Sigmoid colon (tissue), 7 donors: ENCODE results near the gene ERFL. TPM values are rescaled to one million over a fixed set of nuclear protein-coding genes. Genes with fewer than 3 reads are reported as not detected.

Source experiments
- DNase-seq: peaks from one replicate; pipeline ENCODE4 v3.0.0-alpha.2; 2019
- H3K27ac ChIP-seq, 4 donors: fragments of 200-600 bp; sonication (generic); one replicate each; pipeline ENCODE4 v1.5.1; 2016 to 2019; ENCODE audit warnings: mild to moderate bottlenecking in 1 of 4
- H3K27me3 ChIP-seq, 3 donors: fragments of 200-600 bp; sonication (generic); one replicate each; pipeline ENCODE4 v1.5.1; 2019; ENCODE audit warnings: mild to moderate bottlenecking in 1 of 3
- H3K36me3 ChIP-seq, 4 donors: fragments of 200-600 bp; sonication (generic); one replicate each; pipeline ENCODE4 v1.5.1; 2016 to 2019
- H3K4me1 ChIP-seq, 4 donors: fragments of 200-600 bp; sonication (generic); one replicate each; pipeline ENCODE4 v1.5.1; 2017 to 2019
- H3K4me3 ChIP-seq, 4 donors: fragments of 200-600 bp; sonication (generic); one replicate each; pipeline ENCODE4 v1.5.1; 2017 to 2019; ENCODE audit warnings: mild to moderate bottlenecking in 2 of 4, moderate library complexity in 1 of 4
- H3K9me3 ChIP-seq, 4 donors: fragments of 200-600 bp in 3 of 4; sonication (generic) in 3 of 4; one replicate each; pipeline versions ENCODE4 v1.5.1 to v1.6.1; 2013 to 2019
- EP300 ChIP-seq, 4 donors: sonication (generic); formaldehyde crosslinking; IDR thresholded peaks; one replicate each; pipeline ENCODE4 v1.6.1; 2017; ENCODE audit warnings: antibody characterized with exemption in 4 of 4
- POLR2A ChIP-seq, 2 donors: fragments of 450-650 bp; IDR thresholded peaks; one replicate each; pipeline ENCODE4 v1.6.1; 2016; ENCODE audit warnings: antibody characterized with exemption in 2 of 2, mild to moderate bottlenecking in 2 of 2, moderate library complexity in 2 of 2
- POLR2AphosphoS5 ChIP-seq, 4 donors: sonication (generic); formaldehyde crosslinking; IDR thresholded peaks; one replicate each; pipeline ENCODE4 v1.6.1; 2017; ENCODE audit warnings: antibody characterized with exemption in 4 of 4
- WGBS, 2 donors: extraction: QIAGEN DNeasy Blood & Tissue Kit; methylation state at CpG; one replicate each; pipeline ENCODE4 v1.1.7; 2013; 5-methylcytosine and 5-hydroxymethylcytosine counted together
- intact Hi-C: fragments of 100-400 bp; cut with DNase I; formaldehyde crosslinking; loops from one replicate; pipeline ENCODE4 v1.15.1; 2023
- polyA plus RNA-seq, 3 donors: library from polyadenylated mRNA; stranded (reverse); fragments of 200-250 nt; gene quantifications; one replicate each; pipeline ENCODE4 v1.2.3, GENCODE V29; 2013
- total RNA-seq, 4 donors: library from RNA; depleted of rRNA; stranded (reverse); fragments of >200 nt; gene quantifications; one replicate each; pipeline ENCODE4 v1.1.0, GENCODE V29; 2016
- TF ChIP-seq, protein P1 (sequence below), 4 experiments: fragments of 450-650 bp in 3 of 4; fragments of 200-600 bp in 1 of 4; IDR thresholded peaks; one replicate each; pipeline ENCODE4 v1.5.1; 2016 to 2019; ENCODE audit warnings: antibody characterized with exemption in 4 of 4, mild to moderate bottlenecking in 3 of 4, moderate library complexity in 2 of 4
- donor health status: healthy with polysubstance abuse.
- donor health status: Bipolar disorder and iron deficiency.
- donor health status: healthy.

ERFL gene
- total and polyA plus RNA-seq, 7 donors: 1.3 TPM; not detected in 6

DNA sequence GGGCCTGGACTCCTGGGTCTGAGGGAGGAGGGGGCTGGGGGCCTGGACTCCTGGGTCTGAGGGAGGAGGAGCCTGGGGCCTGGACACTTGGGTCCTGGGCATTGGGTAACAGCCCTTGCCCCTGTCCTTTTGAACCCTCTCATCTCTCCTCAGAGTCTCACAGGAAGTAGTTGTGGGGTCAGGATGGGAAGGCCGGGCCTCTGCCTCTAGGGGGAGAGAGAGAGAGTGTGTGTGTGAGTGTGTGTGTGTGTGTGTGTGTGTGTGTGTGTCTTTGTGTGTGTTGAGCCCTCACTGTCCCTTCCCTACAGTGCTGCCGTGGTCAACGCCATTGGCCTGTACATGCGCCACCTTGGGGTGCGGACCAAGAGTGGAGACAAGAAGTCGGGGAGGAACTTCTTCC is 34.4 kb downstream of the ERFL start:
- intact Hi-C loops: loop anchor here (2.0 kb wide), 1 partner anchor 37 kb away; no protein-coding TSS in a partner anchor
- Histone ChIP-seq H3K27me3 (no peaks in the 10 kb centered on the region), H3K4me3 (no peak overlapping the region), H3K4me1 (no peaks in the 10 kb centered on the region), H3K27ac (no peak overlapping the region), H3K9me3 (no peaks in the 10 kb centered on the region), H3K36me3 (peaks cover 18 to 76% (median 50%) of the 10 kb centered on the region in 4 donors)
- no peak for DNase-seq
- 78 to 81% methylated on average over 6 of the region's 6 CpGs for WGBS, 2 donors
- TF ChIP-seq POLR2A (IDR thresholded peaks at IDR 0.05) (no peak), EP300 (IDR thresholded peaks at IDR 0.05) (no peak), POLR2AphosphoS5 (IDR thresholded peaks at IDR 0.05) (no peak)
- TF ChIP-seq, protein P1, sequence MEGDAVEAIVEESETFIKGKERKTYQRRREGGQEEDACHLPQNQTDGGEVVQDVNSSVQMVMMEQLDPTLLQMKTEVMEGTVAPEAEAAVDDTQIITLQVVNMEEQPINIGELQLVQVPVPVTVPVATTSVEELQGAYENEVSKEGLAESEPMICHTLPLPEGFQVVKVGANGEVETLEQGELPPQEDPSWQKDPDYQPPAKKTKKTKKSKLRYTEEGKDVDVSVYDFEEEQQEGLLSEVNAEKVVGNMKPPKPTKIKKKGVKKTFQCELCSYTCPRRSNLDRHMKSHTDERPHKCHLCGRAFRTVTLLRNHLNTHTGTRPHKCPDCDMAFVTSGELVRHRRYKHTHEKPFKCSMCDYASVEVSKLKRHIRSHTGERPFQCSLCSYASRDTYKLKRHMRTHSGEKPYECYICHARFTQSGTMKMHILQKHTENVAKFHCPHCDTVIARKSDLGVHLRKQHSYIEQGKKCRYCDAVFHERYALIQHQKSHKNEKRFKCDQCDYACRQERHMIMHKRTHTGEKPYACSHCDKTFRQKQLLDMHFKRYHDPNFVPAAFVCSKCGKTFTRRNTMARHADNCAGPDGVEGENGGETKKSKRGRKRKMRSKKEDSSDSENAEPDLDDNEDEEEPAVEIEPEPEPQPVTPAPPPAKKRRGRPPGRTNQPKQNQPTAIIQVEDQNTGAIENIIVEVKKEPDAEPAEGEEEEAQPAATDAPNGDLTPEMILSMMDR (IDR thresholded peaks at IDR 0.05): no peak

DNA sequence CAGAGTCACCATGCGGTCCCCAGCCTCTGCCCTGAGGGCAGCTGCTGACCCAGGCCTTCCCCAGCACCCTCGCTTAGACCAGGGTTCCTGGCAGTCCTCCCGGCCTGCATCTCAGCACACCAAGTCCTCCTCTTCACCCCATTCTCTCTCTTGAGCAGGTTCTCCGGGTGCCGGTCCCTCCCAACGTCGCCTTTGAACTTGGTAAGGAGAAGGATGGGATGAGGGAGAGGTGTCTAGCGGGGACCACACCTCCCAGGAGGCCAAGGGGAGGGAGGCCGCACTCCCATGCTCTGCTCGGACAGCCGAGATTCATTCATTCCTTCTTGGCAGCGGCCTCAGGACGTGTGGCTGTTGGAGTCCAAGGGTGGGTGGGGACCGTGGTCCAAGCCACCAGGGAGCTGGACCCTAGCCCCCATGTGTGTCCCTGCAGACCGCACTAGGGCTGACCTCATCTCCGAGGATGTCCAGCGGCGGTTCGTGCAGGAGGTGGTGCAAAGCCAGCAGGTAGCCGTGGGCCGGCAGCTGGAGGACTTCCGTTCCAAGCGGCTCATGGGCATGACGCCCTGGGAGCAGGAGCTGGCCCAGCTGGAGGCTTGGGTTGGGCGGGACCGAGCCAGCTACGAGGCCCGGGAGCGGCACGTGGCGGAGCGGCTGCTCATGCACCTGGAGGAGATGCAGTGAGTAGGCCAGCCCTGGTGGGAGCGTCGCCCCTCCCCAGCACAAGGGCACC is 35.9 kb downstream of the ERFL start:
- no peaks in the 10 kb centered on the region for H3K27me3 ChIP-seq

GRCh38 chr19:41890936-41891335 is 37.3 kb downstream of the ERFL start:
- intact Hi-C loops: no loop called here
- no peak overlapping the region for H3K27ac ChIP-seq
- no peak for TF ChIP-seq EP300 (IDR thresholded peaks at IDR 0.05)
- no peak for TF ChIP-seq POLR2AphosphoS5 (IDR thresholded peaks at IDR 0.05)
- TF ChIP-seq, protein P1 (IDR thresholded peaks at IDR 0.05): no peak
- TF ChIP-seq POLR2A (IDR thresholded peaks at IDR 0.05): no peak
- WGBS, 2 donors: 97 to 98% methylated on average over 4 of the region's 4 CpGs
- DNase-seq: no peak
- H3K27me3 ChIP-seq: no peaks in the 10 kb centered on the region
- H3K36me3 ChIP-seq: peaks cover 12 to 53% (median 33%) of the 10 kb centered on the region in 4 donors
- peaks cover 0 to 16% (median 0%) of the 10 kb centered on the region in 4 donors for H3K4me1 ChIP-seq
- no peaks in the 10 kb centered on the region for H3K9me3 ChIP-seq
- H3K4me3 ChIP-seq: no peak overlapping the region

More for the DNA sequence above, 35.9 kb downstream of the ERFL start:
- H3K4me1 ChIP-seq: peaks cover 0 to 2% (median 0%) of the 10 kb centered on the region in 4 donors
- no peak for DNase-seq
- WGBS, 2 donors: 88 to 92% methylated on average over 34 of the region's 34 CpGs
- H3K4me3 ChIP-seq: no peak overlapping the region
- intact Hi-C loops: loop anchor here (2.0 kb wide), 1 partner anchor 38 kb away; no protein-coding TSS in a partner anchor
- no peaks in the 10 kb centered on the region for H3K9me3 ChIP-seq
- peaks cover 18 to 64% (median 41%) of the 10 kb centered on the region in 4 donors for H3K36me3 ChIP-seq
- TF ChIP-seq POLR2A (IDR thresholded peaks at IDR 0.05) (no peak), EP300 (IDR thresholded peaks at IDR 0.05) (no peak), POLR2AphosphoS5 (IDR thresholded peaks at IDR 0.05) (no peak)
- TF ChIP-seq, protein P1 (IDR thresholded peaks at IDR 0.05): no peak
- H3K27ac ChIP-seq: no peak overlapping the region

DNA sequence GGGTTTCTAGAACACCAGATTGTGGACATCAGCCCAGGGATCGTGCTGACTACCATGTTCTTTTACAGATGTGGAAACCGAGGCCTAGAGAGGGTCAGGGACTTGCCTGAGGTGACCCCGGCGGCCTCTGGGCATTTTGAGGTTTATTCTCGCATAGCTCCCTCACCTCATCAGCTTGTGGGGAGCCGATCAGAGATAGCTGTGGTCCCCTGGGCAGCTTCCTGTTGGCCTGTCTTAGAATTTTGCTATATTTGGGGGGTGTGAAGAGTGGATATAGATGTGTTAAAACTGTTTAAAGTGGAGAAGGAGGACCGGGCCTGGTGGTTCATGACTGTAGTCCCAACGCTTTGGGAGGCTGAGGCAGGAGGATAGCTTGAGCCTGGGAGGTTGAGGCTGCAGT is 38.4 kb downstream of the ERFL start:
- no peak for DNase-seq
- Histone ChIP-seq H3K4me3 (no peak overlapping the region), H3K27me3 (no peaks in the 10 kb centered on the region), H3K9me3 (no peaks in the 10 kb centered on the region), H3K36me3 (peaks cover 4 to 42% (median 23%) of the 10 kb centered on the region in 4 donors), H3K27ac (no peak overlapping the region), H3K4me1 (peaks cover 0 to 24% (median 6%) of the 10 kb centered on the region in 4 donors)
- 87 to 90% methylated on average over 8 of the region's 8 CpGs for WGBS, 2 donors
- TF ChIP-seq, protein P1 (IDR thresholded peaks at IDR 0.05): no peak
- TF ChIP-seq EP300 (IDR thresholded peaks at IDR 0.05): no peak
- no peak for TF ChIP-seq POLR2AphosphoS5 (IDR thresholded peaks at IDR 0.05)
- no peak for TF ChIP-seq POLR2A (IDR thresholded peaks at IDR 0.05)
- intact Hi-C loops: no loop called here
